HCT116 (cell line): ENCODE measurements around the gene TMEM238L. TPM values are rescaled to one million over a fixed set of nuclear protein-coding genes. Genes with fewer than 3 reads are reported as not detected.

Experiments
- ATAC-seq: fragments of 200-7000 bp; cut with Tn5 transposase; 2 replicates; pipeline ENCODE4 v1.9.1; 2020; ENCODE audit warnings: mild to moderate bottlenecking, moderate library complexity
- BruUV-seq: library from RNA; stranded (reverse); fragments of 400-500 nt; replicated peaks from 2 replicates; lab custom pipeline; 2021; lab: Mats Ljungman, UMichigan
- CTCF ChIA-PET: fragments of 300-600 bp; sonication (Branson Sonifier 250); formaldehyde crosslinking; loops from one replicate; lab custom pipeline; 2021; ENCODE audit warnings: antibody characterized with exemption; lab: Charles Lee
- POLR2A ChIA-PET: fragments of 300-600, 350-600 bp; sonication (Branson Sonifier 250); formaldehyde crosslinking; loops from one replicate; lab custom pipeline; 2021; ENCODE audit warnings: antibody characterized with exemption; lab: Charles Lee
- RAD21 ChIA-PET, 2 experiments: fragments of 300-600 bp; sonication (Branson Sonifier 250); formaldehyde crosslinking; loops; one replicate each; lab custom pipeline; 2023; ENCODE audit warnings: low total read pairs in 2 of 2; ENCODE audit not compliant: uncharacterized antibody in 2 of 2, unreplicated experiment in 2 of 2, low non-redundant PET in 1 of 2; lab: Charles Lee
- DNase-seq: peaks from one replicate; pipeline ENCODE4 v3.0.0-alpha.2; 2010; ENCODE audit warnings: low read depth, low spot score
- H2AFZ ChIP-seq: fragments of 200-600 bp; shearing (Covaris generic), sonication (generic); 2 replicates; pipeline ENCODE4 v1.6.1; 2017; ENCODE audit warnings: low read depth, mixed run types, mixed read lengths, antibody characterized with exemption, low read length; ENCODE audit not compliant: poor library complexity, severe bottlenecking
- H3K27ac ChIP-seq: 2 replicates; pipeline ENCODE4 v1.5.1; 2012; ENCODE audit warnings: low read depth, low read length
- H3K27me3 ChIP-seq: fragments of 200-600 bp; sonication (generic); 2 replicates; pipeline ENCODE4 v1.6.1; 2016; ENCODE audit warnings: mixed run types, low read length, mixed read lengths; ENCODE audit not compliant: insufficient read depth
- H3K36me3 ChIP-seq, 2 experiments: fragments of 200-500 bp in 1 of 2; fragments of 200-600 bp in 1 of 2; sonication (Bioruptor generic) in 1 of 2; sonication (generic) in 1 of 2; 2 replicates each; pipeline versions ENCODE4 v1.5.1 to v1.6.1; 2014 to 2016; ENCODE audit warnings: low read length in 2 of 2, inconsistent platforms in 1 of 2, mixed read lengths in 1 of 2, mixed run types in 1 of 2; ENCODE audit not compliant: insufficient read depth in 2 of 2, control insufficient read depth in 1 of 2
- H3K4me1 ChIP-seq, 2 experiments: fragments of 200-600 bp in 1 of 2; sonication (generic) in 1 of 2; 2 replicates each; pipeline versions ENCODE4 v1.5.1 to v1.6.1; 2012 to 2017; ENCODE audit warnings: low read length in 2 of 2, inconsistent platforms in 1 of 2, mild to moderate bottlenecking in 1 of 2, mixed read lengths in 1 of 2, mixed run types in 1 of 2, moderate library complexity in 1 of 2; ENCODE audit not compliant: insufficient read depth in 2 of 2, control insufficient read depth in 1 of 2
- H3K4me2 ChIP-seq: fragments of 200-600 bp; sonication (generic); 2 replicates; pipeline ENCODE4 v1.6.1; 2017; ENCODE audit warnings: mixed run types, low read length, mixed read lengths
- H3K4me3 ChIP-seq, 2 experiments: fragments of 200-600 bp in 1 of 2; sonication (generic) in 1 of 2; replicated peaks in 1 of 2; 2 replicates each; pipeline ENCODE4 v1.5.1; 2011 to 2016; ENCODE audit warnings: low read length in 2 of 2, control low read depth in 1 of 2, low read depth in 1 of 2, mild to moderate bottlenecking in 1 of 2, mixed read lengths in 1 of 2, mixed run types in 1 of 2
- H3K79me2 ChIP-seq: fragments of 200-600 bp; sonication (generic); 2 replicates; pipeline ENCODE4 v1.6.1; 2017; ENCODE audit warnings: mild to moderate bottlenecking, mixed run types, low read length, moderate library complexity, mixed read lengths; ENCODE audit not compliant: insufficient read depth
- H3K9ac ChIP-seq: fragments of 200-600 bp; sonication (generic); 2 replicates; pipeline ENCODE4 v1.6.1; 2016; ENCODE audit warnings: low read length, mixed read lengths
- H3K9me2 ChIP-seq: fragments of 200-600 bp; sonication (generic), shearing (Covaris generic); 2 replicates; pipeline ENCODE4 v1.6.1; 2017; ENCODE audit warnings: mixed run types, mild to moderate bottlenecking, moderate library complexity; ENCODE audit not compliant: insufficient read depth
- H3K9me3 ChIP-seq, 2 experiments: fragments of 200-500 bp in 1 of 2; fragments of 200-600 bp in 1 of 2; sonication (Bioruptor generic) in 1 of 2; sonication (generic) in 1 of 2; 2 replicates each; pipeline ENCODE4 v1.6.1; 2014 to 2017; ENCODE audit warnings: low read length in 2 of 2, mixed read lengths in 2 of 2, inconsistent platforms in 1 of 2, low read depth in 1 of 2, mild to moderate bottlenecking in 1 of 2, mixed run types in 1 of 2, moderate library complexity in 1 of 2; ENCODE audit not compliant: control insufficient read depth in 1 of 2, insufficient read depth in 1 of 2
- H4K20me1 ChIP-seq: fragments of 200-600 bp; sonication (generic), shearing (Covaris generic); 2 replicates; pipeline ENCODE4 v1.6.1; 2017; ENCODE audit warnings: mixed run types, mild to moderate bottlenecking, moderate library complexity; ENCODE audit not compliant: insufficient read depth
- CTCF ChIP-seq, 3 experiments: fragments of 200-600 bp in 1 of 3; sonication (generic) in 1 of 3; IDR thresholded peaks in 2 of 3; conservative IDR thresholded peaks in 1 of 3; 2 replicates each; pipeline ENCODE4 v1.5.1; 2012 to 2017; ENCODE audit warnings: low read depth in 2 of 3, low read length in 2 of 3, antibody characterized with exemption in 1 of 3, borderline replicate concordance in 1 of 3, control low read depth in 1 of 3, mild to moderate bottlenecking in 1 of 3, mixed read lengths in 1 of 3, mixed run types in 1 of 3, moderate library complexity in 1 of 3; ENCODE audit not compliant: insufficient read depth in 1 of 3
- JUND ChIP-seq: IDR thresholded peaks from 2 replicates; pipeline ENCODE4 v1.6.1; 2012
- RAD21 ChIP-seq: IDR thresholded peaks from 2 replicates; pipeline ENCODE4 v1.6.1; 2012; ENCODE audit warnings: low read depth, mild to moderate bottlenecking
- ZBTB33 ChIP-seq: IDR thresholded peaks from 2 replicates; pipeline ENCODE4 v1.6.1; 2011; ENCODE audit warnings: mild to moderate bottlenecking, low read length, moderate library complexity; ENCODE audit not compliant: insufficient replicate concordance; ENCODE audit errors: extremely low read depth
- intact Hi-C: fragments of 100-400 bp; cut with micrococcal nuclease; formaldehyde crosslinking; loops from 2 replicates; pipeline ENCODE4 v1.10.0; 2022
- total RNA-seq: library from RNA; stranded (reverse); gene quantifications from one replicate; pipeline ENCODE4 v1.2.1, GENCODE V29; 2021; ENCODE audit not compliant: unreplicated experiment

The TMEM238L gene
- total RNA-seq, 1 experiment from 2014 or later, result not detected

GRCh38 chr17:10843811-10844210 is 39.9 kb upstream of the TMEM238L start:
- POLR2A ChIA-PET, result no interaction called here
- H3K9ac ChIP-seq, result no peak overlapping the region
- no peaks in the 10 kb centered on the region for H3K79me2 ChIP-seq
- no peak overlapping the region for H2AFZ ChIP-seq
- CTCF ChIA-PET, result interaction anchor here (1.6 to 3.3 kb wide), 2 partner anchors 106 to 211 kb away, joined by 3 to 31 read pairs; no protein-coding TSS in a partner anchor
- RAD21 ChIA-PET, result no interaction called here
- H3K27ac ChIP-seq, result no peak overlapping the region
- no peaks in the 10 kb centered on the region for H4K20me1 ChIP-seq
- DNase-seq, result no peak
- H3K36me3 ChIP-seq, result no peaks in the 10 kb centered on the region
- TF ChIP-seq RAD21, result no peak
- TF ChIP-seq ZBTB33, result no peak
- TF ChIP-seq CTCF (IDR thresholded peaks at IDR 0.05 in 2 of 3, conservative IDR thresholded peaks at IDR 0.05 in 1 of 3; ENCODE audit: borderline replicate concordance in 1 of 3, insufficient read depth in 1 of 3, low read depth in 2 of 3, low read length in 2 of 3), result no peak
- no peak for TF ChIP-seq JUND
- TF ChIP-seq, all 23 proteins: peak for 0
- intact Hi-C loops, result loop anchor here (2.0 to 10.0 kb wide), 4 partner anchors 71 to 549 kb away; no protein-coding TSS in a partner anchor
- Histone ChIP-seq H3K9me3 (no peaks in the 10 kb centered on the region), H3K9me2 (no peaks in the 10 kb centered on the region), H3K4me1 (peaks cover 4% of the 10 kb centered on the region in 2 experiments; a peak in 2 of 4 replicates), H3K4me3 (no peak overlapping the region), H3K27me3 (no peaks in the 10 kb centered on the region), H3K4me2 (no peak overlapping the region)
- no peak for ATAC-seq
- BruUV-seq, result no TSS peak
